Jurkat, Clone E6-1 (cell line): ENCODE data around the gene ABCC9.
"Not testable (repeated sequence)": the region's sequence is repeated elsewhere in the genome, so short reads cannot be mapped to it uniquely, and the experiment has no call there.

Experiments
- DNase-seq: peaks from one replicate; pipeline ENCODE4 v3.0.0-alpha.2; 2011; ENCODE audit warnings: low read depth, low spot score
- H3K4me3 ChIP-seq: 2 replicates; pipeline ENCODE4 v1.5.1; 2011; ENCODE audit warnings: mild to moderate bottlenecking, low read length, control low read depth, moderate library complexity

The ABCC9 gene

DNA sequence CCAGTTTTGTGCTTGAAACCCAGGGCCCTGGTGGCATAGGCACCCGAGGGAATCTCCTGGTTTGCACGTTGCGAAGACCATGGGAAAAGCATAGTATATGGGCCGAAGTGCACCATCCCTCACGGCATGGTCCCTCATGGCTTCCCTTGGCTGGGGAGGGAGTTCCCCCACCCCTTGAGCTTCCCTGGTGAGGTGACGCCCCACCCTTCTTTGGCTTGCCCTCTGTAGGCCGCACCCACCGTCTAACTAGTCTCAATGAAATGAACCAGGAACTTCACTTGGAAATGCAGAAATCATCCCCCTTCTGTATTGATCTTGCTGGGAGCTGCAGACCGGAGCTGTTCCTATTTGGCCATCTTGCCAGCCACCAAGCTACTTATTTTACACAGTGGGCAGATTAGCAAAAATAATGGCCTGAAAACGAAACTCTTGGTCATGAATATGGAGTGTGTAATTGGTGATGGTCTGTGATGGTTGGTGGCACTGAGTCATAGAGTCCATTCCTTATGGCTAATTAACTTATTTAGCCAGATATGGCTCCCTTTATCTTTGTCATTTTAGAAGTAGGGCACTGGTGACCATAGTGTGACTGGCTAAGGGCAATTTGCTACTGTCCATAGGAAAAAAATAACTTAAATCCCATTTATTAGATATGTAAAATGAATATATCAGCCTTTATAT is 145.4 kb downstream of the ABCC9 start:
- H3K4me3 ChIP-seq: no peak overlapping the region
- no peak for DNase-seq

DNA sequence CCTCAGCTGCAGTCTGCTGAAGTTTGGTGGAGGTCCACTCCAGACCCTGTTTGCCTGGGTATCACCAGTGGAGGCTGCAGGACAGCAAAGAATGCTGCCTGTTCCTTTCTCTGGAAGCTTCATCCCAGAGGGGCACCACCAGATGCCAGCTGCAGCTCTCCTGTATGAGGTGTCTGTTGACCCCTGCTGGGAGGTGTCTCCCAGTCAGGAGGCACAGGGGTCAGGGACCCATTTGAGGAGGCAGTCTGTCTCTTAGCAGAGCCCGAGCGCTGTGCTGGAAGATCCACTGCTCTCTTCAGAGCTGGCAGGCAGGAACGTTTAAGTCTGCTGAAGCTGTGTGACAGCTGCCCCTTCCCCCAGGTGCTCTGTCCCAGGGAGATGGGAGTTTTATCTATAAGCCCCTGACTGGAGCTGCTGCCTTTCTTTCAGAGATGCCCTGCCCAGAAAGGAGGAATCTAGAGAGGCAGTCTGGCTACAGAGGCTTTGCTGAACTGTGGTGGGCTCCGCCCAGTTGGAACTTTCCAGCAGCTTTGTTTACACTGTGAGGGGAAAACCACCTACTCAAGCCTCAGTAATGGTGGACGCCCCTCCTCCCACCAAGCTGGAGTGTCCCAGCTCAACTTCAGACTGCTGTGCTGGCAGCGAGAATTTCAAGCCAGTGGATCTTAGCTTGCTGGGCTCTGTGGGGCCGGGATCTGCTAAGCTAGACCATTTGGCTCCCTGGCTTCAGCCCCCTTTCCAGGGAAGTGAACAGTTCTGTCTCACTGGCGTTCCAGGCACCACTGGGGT is 146.2 kb downstream of the ABCC9 start:
- not testable (repeated sequence) for DNase-seq, H3K4me3 ChIP-seq

DNA sequence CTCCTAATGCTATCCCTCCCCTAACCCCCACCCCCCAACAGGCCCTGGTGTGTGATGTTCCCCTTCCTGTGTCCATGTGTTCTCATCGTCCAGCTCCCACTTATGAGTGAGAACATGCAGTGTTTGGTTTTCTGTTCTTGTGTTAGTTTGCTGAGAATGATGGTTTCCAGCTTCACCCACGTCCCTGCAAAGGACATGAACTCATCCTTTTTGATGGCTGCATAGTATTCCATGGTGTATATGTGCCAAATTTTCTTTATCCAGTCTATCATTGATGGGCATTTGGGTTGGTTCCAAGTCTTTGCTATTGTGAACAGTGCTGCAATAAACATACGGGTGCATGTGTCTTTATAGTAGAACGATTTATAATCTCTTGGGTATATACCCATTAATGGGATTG is 151.5 kb downstream of the ABCC9 start:
- not testable (repeated sequence) for DNase-seq, H3K4me3 ChIP-seq

DNA sequence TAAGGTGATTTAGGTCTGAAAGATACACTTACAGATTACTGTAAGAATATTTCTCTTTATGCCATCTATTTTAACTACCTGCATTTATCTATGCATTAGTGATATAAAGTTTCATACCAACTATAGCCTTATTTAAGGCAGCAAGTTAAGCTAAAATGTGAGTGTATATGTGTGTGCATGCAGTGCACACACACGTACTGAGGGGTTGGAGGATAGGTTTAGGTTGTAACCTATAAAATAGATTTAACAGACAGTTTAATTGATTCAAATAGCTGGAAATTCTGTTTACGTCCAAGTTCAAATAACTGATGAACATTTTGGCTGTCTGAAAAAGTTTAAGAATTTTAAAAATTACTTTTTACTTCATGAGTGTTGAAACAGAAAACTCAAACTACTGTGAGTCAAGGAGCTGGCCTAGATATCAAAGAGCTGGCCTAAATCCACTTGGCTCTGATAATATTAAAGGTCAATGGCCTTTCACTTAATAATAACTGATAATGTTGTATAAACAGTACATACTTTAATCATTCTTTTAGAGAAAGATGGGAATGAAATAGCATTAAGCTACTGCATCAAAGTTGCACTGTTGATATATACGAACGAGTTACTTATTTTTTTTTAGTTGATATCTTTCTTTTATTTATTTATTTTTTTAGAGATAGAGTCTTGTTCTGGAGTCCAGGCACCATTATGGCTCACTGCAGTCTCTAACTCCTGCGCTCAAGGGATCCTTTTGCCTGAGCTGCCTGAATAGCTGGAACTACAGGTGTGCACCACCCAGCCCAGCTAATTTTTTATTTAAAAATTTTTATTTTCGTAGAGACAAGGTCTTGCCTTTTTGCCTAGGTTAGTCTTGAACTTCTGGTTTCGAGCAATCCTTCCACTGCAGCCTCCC is 152.9 kb downstream of the ABCC9 start:
- H3K4me3 ChIP-seq: no peak overlapping the region
- DNase-seq: no peak

DNA sequence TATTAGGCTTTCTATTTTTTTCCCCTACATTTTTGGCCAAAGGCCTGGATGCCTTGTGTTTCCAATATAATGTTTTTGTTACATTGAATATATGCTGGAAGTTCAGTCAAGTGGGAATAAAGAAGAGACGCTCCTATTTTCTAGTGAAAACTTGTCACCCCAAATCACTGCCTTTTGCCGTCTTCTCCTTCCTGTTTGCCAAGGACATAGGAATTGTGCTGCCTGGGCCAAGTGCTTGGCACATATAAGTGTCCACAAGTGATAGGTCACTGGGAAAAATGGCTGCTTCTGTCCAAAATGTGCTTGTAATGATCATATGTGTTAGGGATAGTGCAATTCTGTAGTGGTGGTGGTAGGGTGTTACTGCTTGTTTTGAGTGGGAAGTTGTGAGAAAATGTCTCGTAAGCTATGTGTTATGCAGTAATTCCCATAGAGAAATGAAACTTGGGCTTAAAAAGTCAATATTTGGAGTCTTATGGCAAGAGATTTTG is 155.1 kb downstream of the ABCC9 start:
- DNase-seq: no peak
- H3K4me3 ChIP-seq: no peak overlapping the region

GRCh38 chr12:21782723-21783122 is 158.5 kb downstream of the ABCC9 start:
- not testable (repeated sequence) for H3K4me3 ChIP-seq, DNase-seq

GRCh38 chr12:21780786-21781185 is 160.4 kb downstream of the ABCC9 start:
- H3K4me3 ChIP-seq: no peak overlapping the region
- DNase-seq: no peak

- DNase-seq: no peak
- no peak overlapping the region for H3K4me3 ChIP-seq
Measured at GRCh38 chr12:21776175-21776574, 165.1 kb downstream of the ABCC9 start.

GRCh38 chr12:21775133-21775820 is 165.9 kb downstream of the ABCC9 start:
- H3K4me3 ChIP-seq: no peak overlapping the region
- DNase-seq: no peak

DNA sequence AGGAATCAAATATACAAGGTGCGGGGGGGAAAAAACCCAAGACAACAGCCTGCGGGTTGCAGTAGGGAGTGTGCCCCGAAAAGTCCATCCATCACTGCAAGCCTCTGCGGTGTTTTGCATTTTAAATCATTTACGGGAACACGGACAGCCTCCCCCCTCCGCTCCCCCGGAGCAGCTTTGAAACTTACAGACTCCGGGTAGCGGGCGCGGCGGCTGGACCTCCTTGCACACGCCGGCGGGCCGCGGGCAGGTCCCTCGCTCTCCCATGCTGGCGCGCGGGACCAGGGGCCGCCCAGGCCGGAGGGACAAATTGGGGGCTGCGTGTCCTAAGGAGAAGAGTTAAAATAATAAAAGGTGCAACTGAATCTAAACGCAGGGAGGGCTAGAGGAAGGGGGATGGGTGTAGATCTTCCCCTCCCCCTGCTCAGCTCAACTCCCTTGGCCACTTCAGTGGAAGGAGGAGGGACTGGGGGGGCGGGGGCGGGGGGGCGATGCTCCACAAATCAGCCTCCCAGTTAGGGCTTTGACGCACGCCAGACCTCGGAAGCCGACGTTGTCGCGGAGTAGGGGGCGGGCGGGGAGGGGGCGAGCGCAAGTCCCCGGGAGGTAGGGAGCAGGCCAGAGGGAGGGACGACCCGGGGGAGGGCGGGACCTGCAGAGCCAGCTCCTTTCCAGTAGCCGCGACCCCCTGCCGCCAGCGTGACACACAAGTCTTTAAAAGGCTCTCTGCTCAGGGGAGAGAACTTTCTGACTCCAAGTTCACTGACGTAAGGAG is 166.7 kb downstream of the ABCC9 start, which contains the start of gene KCNJ8:
Gene KCNJ8 (minus strand): TSS at position 349 of the 775 bp plus-strand sequence. CDS start 1,090 bp downstream, outside the sequence.
- H3K4me3 ChIP-seq: no peak within 1 kb of the TSS
- DNase-seq: no peak

DNA sequence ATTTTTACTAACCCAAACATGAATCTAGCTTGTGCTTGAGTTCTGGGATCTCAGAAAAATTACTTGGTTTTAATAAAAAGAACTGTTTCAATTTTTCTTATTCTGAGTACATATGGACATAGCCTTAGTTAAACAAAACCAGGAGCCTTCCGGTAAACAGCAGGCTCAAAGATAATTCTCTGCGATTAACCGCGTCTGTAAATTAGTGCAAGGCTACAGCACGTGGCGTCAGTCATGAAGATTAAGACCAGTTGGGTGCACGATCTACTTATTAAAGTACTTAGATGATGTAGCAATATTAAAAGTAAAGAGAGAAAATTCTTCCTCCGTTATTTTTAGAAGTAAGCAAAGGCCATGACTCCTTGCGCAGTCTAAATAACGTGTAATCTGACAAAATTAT is 167.4 kb downstream of the ABCC9 start:
- DNase-seq: no peak
- H3K4me3 ChIP-seq: no peak overlapping the region

DNA sequence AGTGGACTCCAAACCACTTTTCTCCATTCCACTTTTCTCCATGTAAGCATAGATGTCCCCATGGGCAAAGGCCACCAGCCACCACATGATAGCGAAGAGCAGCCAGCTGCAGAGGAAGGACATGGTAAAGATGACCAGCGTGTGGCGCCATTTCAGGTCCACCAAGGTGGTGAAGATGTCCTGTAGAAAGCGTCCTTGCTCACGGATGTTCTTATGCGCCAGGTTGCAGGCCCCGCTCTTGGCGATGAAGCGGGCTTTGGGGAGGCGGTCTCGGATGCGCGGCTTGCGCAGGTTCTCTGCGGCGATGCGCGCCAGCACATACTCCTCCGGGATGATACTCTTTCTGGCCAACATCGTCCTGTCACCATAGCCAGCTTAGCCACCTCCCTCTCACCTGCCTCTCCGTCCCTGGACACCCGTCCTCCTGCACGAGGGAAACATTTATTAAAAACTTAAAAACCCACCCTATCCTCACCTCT is 167.9 kb downstream of the ABCC9 start:
- H3K4me3 ChIP-seq: no peak overlapping the region
- no peak for DNase-seq

DNA sequence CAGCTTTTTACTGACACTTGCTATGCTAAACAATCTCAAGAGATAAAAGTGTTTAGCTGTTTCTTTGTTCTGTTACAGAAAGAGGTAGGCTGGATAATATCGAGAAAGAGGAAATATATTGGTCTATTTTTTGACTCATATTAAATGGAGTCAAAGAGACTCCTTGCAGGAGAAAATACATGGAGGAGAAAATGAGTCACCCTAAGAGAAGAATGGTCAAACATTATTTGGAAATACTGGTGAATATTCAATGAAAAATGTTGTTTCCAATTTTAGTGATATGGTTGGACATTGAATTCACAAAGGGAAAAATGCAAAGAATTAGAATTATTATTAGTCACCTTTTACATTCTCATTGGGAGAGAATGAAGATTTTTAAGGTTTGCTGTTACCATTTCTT is 169.9 kb downstream of the ABCC9 start:
- no peak for DNase-seq
- H3K4me3 ChIP-seq: no peak overlapping the region

- H3K4me3 ChIP-seq: no peak overlapping the region
- no peak for DNase-seq
Measured at GRCh38 chr12:21769307-21769706, 171.9 kb downstream of the ABCC9 start.

- no peak overlapping the region for H3K4me3 ChIP-seq
- DNase-seq: no peak
Measured at GRCh38 chr12:21766403-21766802, 174.8 kb downstream of the ABCC9 start.

GRCh38 chr12:21764950-21765349 is 176.3 kb downstream of the ABCC9 start:
- H3K4me3 ChIP-seq: no peak overlapping the region
- DNase-seq: no peak

DNA sequence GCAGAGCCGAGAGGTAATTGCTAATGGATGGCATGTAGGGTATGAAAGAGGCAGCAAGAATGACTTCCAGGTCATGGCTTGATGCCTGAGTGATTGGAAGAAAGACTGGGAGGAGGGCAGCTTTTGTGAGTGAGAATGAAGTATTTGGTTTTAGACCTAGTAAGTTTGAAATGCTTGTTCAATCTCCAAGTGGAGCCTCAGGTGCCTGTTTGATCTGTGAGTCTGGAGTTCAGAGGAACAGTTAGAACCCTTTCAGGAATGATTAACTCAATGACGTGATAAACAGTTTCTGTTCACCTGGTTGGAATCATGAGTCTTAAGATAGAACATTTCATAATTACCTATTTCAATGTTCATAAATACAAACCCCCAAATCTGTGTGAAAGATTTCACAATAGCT is 177.2 kb downstream of the ABCC9 start:
- DNase-seq: no peak
- no peak overlapping the region for H3K4me3 ChIP-seq

DNA sequence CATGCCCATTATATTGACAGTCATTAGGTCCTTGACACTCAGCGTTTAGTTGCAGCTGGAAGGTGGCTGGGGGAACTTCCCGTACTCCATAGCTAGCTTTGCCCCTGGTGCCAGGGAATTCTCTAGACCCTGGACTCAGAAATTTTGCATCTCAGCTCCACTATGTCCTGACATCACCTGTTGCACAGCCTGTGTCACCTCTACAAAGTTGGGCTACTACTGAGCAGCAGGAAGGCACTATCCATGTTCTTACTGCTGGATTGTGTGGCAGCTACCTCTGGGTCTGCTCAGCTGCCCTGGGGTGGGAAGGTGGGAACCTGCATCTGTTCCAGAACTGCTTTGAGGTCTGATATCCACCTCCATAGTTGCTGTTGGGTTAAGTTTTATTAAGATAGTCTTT is 177.7 kb downstream of the ABCC9 start:
- no peak for DNase-seq
- no peak overlapping the region for H3K4me3 ChIP-seq
